Sigmoid colon (tissue), 4 donors: ENCODE measurements around the gene COX10.

Experiments used
- EP300 ChIP-seq, 4 donors: sonication (generic); formaldehyde crosslinking; IDR thresholded peaks; one replicate each; pipeline ENCODE4 v1.6.1; 2017; ENCODE audit warnings: antibody characterized with exemption in 4 of 4
- POLR2A ChIP-seq, 2 donors: fragments of 450-650 bp; IDR thresholded peaks; one replicate each; pipeline ENCODE4 v1.6.1; 2016; ENCODE audit warnings: antibody characterized with exemption in 2 of 2, mild to moderate bottlenecking in 2 of 2, moderate library complexity in 2 of 2
- TF ChIP-seq, protein P1 (sequence below), 4 experiments: fragments of 450-650 bp in 3 of 4; fragments of 200-600 bp in 1 of 4; IDR thresholded peaks; one replicate each; pipeline ENCODE4 v1.5.1; 2016 to 2019; ENCODE audit warnings: antibody characterized with exemption in 4 of 4, mild to moderate bottlenecking in 3 of 4, moderate library complexity in 2 of 4

DNA sequence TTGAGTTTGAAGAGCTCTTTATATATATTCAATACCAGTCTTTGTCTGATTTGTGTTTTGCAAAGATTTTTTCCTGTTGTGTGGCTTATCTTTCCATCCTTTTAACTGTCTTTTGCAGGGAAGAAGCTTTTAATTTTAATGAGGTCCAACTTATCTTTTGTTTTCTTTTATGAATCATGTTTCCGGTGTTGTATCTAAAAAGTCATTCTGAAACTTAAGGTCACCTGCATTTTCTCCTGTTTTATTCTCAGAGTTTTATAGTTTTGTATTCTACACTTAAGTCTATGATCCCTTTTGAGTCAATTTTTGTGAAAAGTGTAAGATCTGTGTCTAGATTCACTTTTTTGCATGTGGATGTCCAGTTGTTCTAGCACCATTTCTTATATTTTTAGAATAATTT lies 24.6 kb upstream of the COX10 start:
- TF ChIP-seq POLR2A (IDR thresholded peaks at IDR 0.05) (no peak), EP300 (IDR thresholded peaks at IDR 0.05) (no peak)
- TF ChIP-seq, protein P1, sequence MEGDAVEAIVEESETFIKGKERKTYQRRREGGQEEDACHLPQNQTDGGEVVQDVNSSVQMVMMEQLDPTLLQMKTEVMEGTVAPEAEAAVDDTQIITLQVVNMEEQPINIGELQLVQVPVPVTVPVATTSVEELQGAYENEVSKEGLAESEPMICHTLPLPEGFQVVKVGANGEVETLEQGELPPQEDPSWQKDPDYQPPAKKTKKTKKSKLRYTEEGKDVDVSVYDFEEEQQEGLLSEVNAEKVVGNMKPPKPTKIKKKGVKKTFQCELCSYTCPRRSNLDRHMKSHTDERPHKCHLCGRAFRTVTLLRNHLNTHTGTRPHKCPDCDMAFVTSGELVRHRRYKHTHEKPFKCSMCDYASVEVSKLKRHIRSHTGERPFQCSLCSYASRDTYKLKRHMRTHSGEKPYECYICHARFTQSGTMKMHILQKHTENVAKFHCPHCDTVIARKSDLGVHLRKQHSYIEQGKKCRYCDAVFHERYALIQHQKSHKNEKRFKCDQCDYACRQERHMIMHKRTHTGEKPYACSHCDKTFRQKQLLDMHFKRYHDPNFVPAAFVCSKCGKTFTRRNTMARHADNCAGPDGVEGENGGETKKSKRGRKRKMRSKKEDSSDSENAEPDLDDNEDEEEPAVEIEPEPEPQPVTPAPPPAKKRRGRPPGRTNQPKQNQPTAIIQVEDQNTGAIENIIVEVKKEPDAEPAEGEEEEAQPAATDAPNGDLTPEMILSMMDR (IDR thresholded peaks at IDR 0.05): no peak
